SU-DHL-6 (cell line): ENCODE results near the gene SAE1.
A peak's percentile ranks its signal among the peaks of the same experiment; 100 is the strongest.

ENCODE experiments used
- H2AFZ ChIP-seq: fragments of 200-600 bp; sonication (generic); 2 replicates; pipeline ENCODE4 v1.6.1; 2014; ENCODE audit warnings: low read depth, mild to moderate bottlenecking, moderate library complexity, mixed read lengths, antibody characterized with exemption, low read length; ENCODE audit not compliant: severe bottlenecking
- H3F3A ChIP-seq: fragments of 200-600 bp; shearing (Covaris generic); 2 replicates; pipeline ENCODE4 v1.6.0; 2016; ENCODE audit warnings: antibody characterized with exemption, mild to moderate bottlenecking; ENCODE audit not compliant: insufficient read depth
- H3K27ac ChIP-seq: fragments of 200-600 bp; sonication (generic); 2 replicates; pipeline ENCODE4 v1.5.1; 2016; ENCODE audit warnings: low read depth, mild to moderate bottlenecking, low read length, moderate library complexity, mixed read lengths
- H3K27me3 ChIP-seq: fragments of 200-600 bp; sonication (generic), shearing (Covaris generic); 2 replicates; pipeline ENCODE4 v1.6.0; 2014; ENCODE audit warnings: mild to moderate bottlenecking, low read length
- H3K36me3 ChIP-seq: fragments of 200-600 bp; sonication (generic); 2 replicates; pipeline ENCODE4 v1.6.1; 2014; ENCODE audit warnings: mild to moderate bottlenecking, low read length, mixed read lengths
- H3K4me2 ChIP-seq: fragments of 300-600, 200-600 bp; shearing (Covaris generic), sonication (generic); 2 replicates; pipeline ENCODE4 v1.6.0; 2014; ENCODE audit warnings: low read length, low read depth, mild to moderate bottlenecking; ENCODE audit not compliant: poor library complexity, severe bottlenecking
- H3K4me3 ChIP-seq: fragments of 200-600 bp; sonication (generic); 2 replicates; pipeline ENCODE4 v1.5.1; 2014; ENCODE audit warnings: antibody characterized with exemption, low read length, mild to moderate bottlenecking, mixed read lengths; ENCODE audit not compliant: insufficient read depth, poor library complexity, severe bottlenecking
- H3K79me2 ChIP-seq: fragments of 200-600 bp; sonication (generic); 2 replicates; pipeline ENCODE4 v1.6.1; 2014; ENCODE audit warnings: mild to moderate bottlenecking, low read length, moderate library complexity; ENCODE audit not compliant: insufficient read depth
- H3K9ac ChIP-seq: fragments of 200-600 bp; sonication (generic); 2 replicates; pipeline ENCODE4 v1.7.0; 2014; ENCODE audit warnings: mild to moderate bottlenecking, low read length
- H3K9me2 ChIP-seq: fragments of 200-600 bp; sonication (generic); replicated peaks from 2 replicates; pipeline ENCODE4 v1.6.1; 2014; ENCODE audit warnings: low read length; ENCODE audit not compliant: insufficient read depth
- H3K9me3 ChIP-seq: fragments of 200-600 bp; sonication (generic); 2 replicates; pipeline ENCODE4 v1.6.1; 2014; ENCODE audit warnings: low read length, mixed read lengths; ENCODE audit not compliant: insufficient read depth
- H4K20me1 ChIP-seq: fragments of 200-600 bp; sonication (generic); 2 replicates; pipeline ENCODE4 v1.6.1; 2014; ENCODE audit warnings: low read depth, mild to moderate bottlenecking, antibody characterized with exemption, low read length, moderate library complexity, mixed read lengths
- CTCF ChIP-seq: fragments of 200-600 bp; sonication (generic); IDR thresholded peaks from one replicate; pipeline ENCODE4 v1.5.1; 2017; ENCODE audit warnings: antibody characterized with exemption, mild to moderate bottlenecking, low read length, moderate library complexity; ENCODE audit not compliant: insufficient read depth, poor library complexity, severe bottlenecking
- EZH2phosphoT487 ChIP-seq: fragments of 200-600 bp; sonication (generic), shearing (Covaris generic); conservative IDR thresholded peaks from 2 replicates; pipeline ENCODE4 v1.6.1; 2018; ENCODE audit warnings: mild to moderate bottlenecking, antibody characterized with exemption, low read length, moderate library complexity, mixed read lengths

Gene SAE1

GRCh38 chr19:47227352-47228167 is 96.9 kb downstream of the SAE1 start:
- Histone ChIP-seq H4K20me1 (no peaks in the 10 kb centered on the region), H3K27me3 (no peaks in the 10 kb centered on the region), H3K9ac (no peak overlapping the region), H3K4me3 (no peak overlapping the region), H3K4me2 (peak overlapping the region; percentile 68), H3K79me2 (no peaks in the 10 kb centered on the region), H3F3A (peaks cover 11% of the 10 kb centered on the region; the same call in 1 of the 2 replicates), H3K36me3 (no peaks in the 10 kb centered on the region), H2AFZ (no peak overlapping the region), H3K27ac (no peak overlapping the region), H3K9me2 (no peaks in the 10 kb centered on the region), H3K9me3 (no peaks in the 10 kb centered on the region)
- TF ChIP-seq CTCF (no peak), EZH2phosphoT487 (no peak)

DNA sequence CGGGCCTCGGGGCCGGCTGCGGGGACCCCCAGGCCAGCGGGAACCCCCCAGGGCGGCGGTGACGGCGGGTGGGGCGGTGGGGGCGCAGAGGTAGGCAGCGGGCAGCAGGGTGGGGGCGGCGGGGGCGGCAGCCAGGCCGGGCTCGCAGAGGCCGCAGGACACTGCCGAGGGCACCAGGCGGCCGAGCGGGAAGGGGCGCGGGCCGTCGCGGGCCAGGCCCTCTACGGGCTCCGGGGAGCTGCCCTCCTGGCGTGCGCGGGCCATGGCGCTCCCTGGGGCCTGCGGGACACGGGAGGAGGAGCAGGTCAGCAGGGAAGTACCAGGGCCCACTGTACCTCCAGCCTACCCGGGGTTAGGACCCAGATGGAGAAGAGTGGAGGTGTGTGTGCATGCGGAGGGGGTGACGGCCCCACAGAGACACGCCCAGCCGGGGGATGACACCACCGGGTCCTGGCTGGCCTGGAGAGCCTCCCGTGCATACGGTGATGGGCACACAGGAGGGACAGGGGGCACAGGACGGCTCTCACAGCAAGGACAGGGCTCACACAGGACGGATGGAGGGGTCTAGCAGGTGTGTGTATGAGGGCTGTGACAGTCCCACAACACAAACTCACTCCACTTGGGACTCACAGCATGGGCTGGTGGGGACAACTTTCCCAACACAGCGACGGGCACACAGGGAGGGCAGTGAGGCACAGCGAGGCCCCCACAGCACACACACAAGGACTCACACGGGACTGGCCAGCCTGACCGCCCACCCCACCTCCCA is 97.7 kb downstream of the SAE1 start:
- H2AFZ ChIP-seq, result no peak overlapping the region
- TF ChIP-seq CTCF (no peak), EZH2phosphoT487 (no peak)

GRCh38 chr19:47228937-47229675 is 98.5 kb downstream of the SAE1 start:
- Histone ChIP-seq H3K27ac (no peak overlapping the region), H2AFZ (no peak overlapping the region)

More for the DNA sequence above, 97.7 kb downstream of the SAE1 start:
- peaks cover 11% of the 10 kb centered on the region; the same call in 1 of the 2 replicates for H3F3A ChIP-seq
- H3K9me2 ChIP-seq, result no peaks in the 10 kb centered on the region
- H4K20me1 ChIP-seq, result no peaks in the 10 kb centered on the region
- no peaks in the 10 kb centered on the region for H3K79me2 ChIP-seq
- no peak overlapping the region for H3K4me3 ChIP-seq
- no peak overlapping the region for H3K9ac ChIP-seq
- H3K4me2 ChIP-seq, result no peak overlapping the region
- H3K9me3 ChIP-seq, result no peaks in the 10 kb centered on the region
- no peaks in the 10 kb centered on the region for H3K27me3 ChIP-seq
- H3K36me3 ChIP-seq, result no peaks in the 10 kb centered on the region
- no peak overlapping the region for H3K27ac ChIP-seq

More at GRCh38 chr19:47228937-47229675, 98.5 kb downstream of the SAE1 start:
- Histone ChIP-seq H4K20me1 (no peaks in the 10 kb centered on the region), H3K79me2 (no peaks in the 10 kb centered on the region), H3K36me3 (no peaks in the 10 kb centered on the region), H3K9me2 (no peaks in the 10 kb centered on the region), H3K4me3 (no peak overlapping the region), H3K9me3 (no peaks in the 10 kb centered on the region), H3K9ac (peak overlapping the region; percentile 56; the same call in 1 of the 2 replicates), H3K27me3 (no peaks in the 10 kb centered on the region), H3K4me2 (no peak overlapping the region), H3F3A (peaks cover 11% of the 10 kb centered on the region; the same call in 1 of the 2 replicates)
- TF ChIP-seq EZH2phosphoT487, result no peak
- TF ChIP-seq CTCF, result no peak
